Ovary (tissue), 9 donors: Measurements from ENCODE around the gene HIRA. TPM values are rescaled to one million over a fixed set of nuclear protein-coding genes. Genes with fewer than 3 reads are reported as not detected.

Source experiments
- DNase-seq, 5 donors: peaks; one replicate each; pipeline ENCODE4 v3.0.0-alpha.2; 2019 to 2020
- H3K27ac ChIP-seq, 2 donors: fragments of 200-600 bp; one replicate each; pipeline versions ENCODE4 v1.5.1 to v1.8.0; 2019 to 2022
- H3K27me3 ChIP-seq: fragments of 200-600 bp; one replicate; pipeline ENCODE4 v1.8.0; 2022
- H3K36me3 ChIP-seq: fragments of 200-600 bp; sonication (generic); one replicate; pipeline ENCODE4 v1.5.1; 2019
- H3K4me1 ChIP-seq: one replicate; pipeline ENCODE4 v1.8.1; 2013; ENCODE audit warnings: mild to moderate bottlenecking, moderate library complexity; ENCODE audit not compliant: insufficient read depth
- H3K4me3 ChIP-seq: fragments of 200-600 bp; sonication (generic); one replicate; pipeline ENCODE4 v1.5.1; 2017
- H3K9me3 ChIP-seq, 2 donors: fragments of 200-600 bp in 1 of 2; sonication (generic) in 1 of 2; one replicate each; pipeline versions ENCODE4 v1.5.1 to v1.8.1; 2013 to 2019; ENCODE audit warnings: mild to moderate bottlenecking in 1 of 2, moderate library complexity in 1 of 2
- EP300 ChIP-seq: sonication (generic); formaldehyde crosslinking; IDR thresholded peaks from one replicate; pipeline ENCODE4 v1.6.1; 2017; ENCODE audit warnings: antibody characterized with exemption
- POLR2A ChIP-seq: fragments of 450-650 bp; IDR thresholded peaks from one replicate; pipeline ENCODE4 v1.6.1; 2017; ENCODE audit warnings: antibody characterized with exemption, mild to moderate bottlenecking, moderate library complexity
- WGBS, 3 donors: extraction: QIAGEN DNeasy Blood & Tissue Kit in 1 of 3; methylation state at CpG; one replicate each; pipeline versions ENCODE4 v1.1.5 to v1.1.7; 2013 to 2017; 5-methylcytosine and 5-hydroxymethylcytosine counted together
- intact Hi-C, 4 donors: fragments of 100-400 bp; cut with DNase I; formaldehyde crosslinking; loops; one replicate each; pipeline versions ENCODE4 v1.11.0 to v1.15.1; 2022 to 2023
- polyA plus RNA-seq, 2 donors: library from polyadenylated mRNA; stranded (reverse); fragments of 200-250 nt in 1 of 2; fragments of 350-450 nt in 1 of 2; fragmentation: Illumina TruSeq in 1 of 2; extraction: RNeasy Lipid Tissue Mini Kit (QIAGEN cat#74804) in 1 of 2; gene quantifications; one replicate each; pipeline ENCODE4 v1.2.3, GENCODE V29; 2013 to 2014
- small RNA-seq: library from RNA; depleted of rRNA; stranded (forward); fragments of <200 nt; gene quantifications from one replicate; pipeline ENCODE3, GENCODE V24; 2016
- total RNA-seq, 7 donors: library from RNA; depleted of rRNA in 2 of 7; stranded (reverse); fragments of >200 nt in 2 of 7; fragmentation: NEBNext Ultra II Directional in 3 of 7; extraction: Animal tissue kit (Norgen Biotek cat#: 25700) in 3 of 7; gene quantifications; one replicate each; pipeline versions ENCODE4 v1.1.0 to v1.2.4, GENCODE V29; 2016 to 2023
- TF ChIP-seq, protein P1 (sequence below), 3 donors: fragments of 450-650 bp in 2 of 3; fragments of 200-600 bp in 1 of 3; IDR thresholded peaks; one replicate each; pipeline versions ENCODE4 v1.5.1 to v1.8.0; 2016 to 2022; ENCODE audit warnings: antibody characterized with exemption in 3 of 3, mild to moderate bottlenecking in 1 of 3
- donor health status: DM: no; HTN: no; CAD: no; lungs with moderate emphysema.
- donor health status: DM: no; HTN: no; CAD: no.
- donor health status: Bipolar disorder and iron deficiency.
- donor health status: DM: yes; HTN: yes; CAD: no.
- donor health status: DM: no; HTN: no; CAD: no.
- donor health status: DM: yes; HTN: yes; CAD: no.

HIRA gene
- total and polyA plus RNA-seq, 9 donors = 7.2 to 31.6 (median 19.8) TPM

DNA sequence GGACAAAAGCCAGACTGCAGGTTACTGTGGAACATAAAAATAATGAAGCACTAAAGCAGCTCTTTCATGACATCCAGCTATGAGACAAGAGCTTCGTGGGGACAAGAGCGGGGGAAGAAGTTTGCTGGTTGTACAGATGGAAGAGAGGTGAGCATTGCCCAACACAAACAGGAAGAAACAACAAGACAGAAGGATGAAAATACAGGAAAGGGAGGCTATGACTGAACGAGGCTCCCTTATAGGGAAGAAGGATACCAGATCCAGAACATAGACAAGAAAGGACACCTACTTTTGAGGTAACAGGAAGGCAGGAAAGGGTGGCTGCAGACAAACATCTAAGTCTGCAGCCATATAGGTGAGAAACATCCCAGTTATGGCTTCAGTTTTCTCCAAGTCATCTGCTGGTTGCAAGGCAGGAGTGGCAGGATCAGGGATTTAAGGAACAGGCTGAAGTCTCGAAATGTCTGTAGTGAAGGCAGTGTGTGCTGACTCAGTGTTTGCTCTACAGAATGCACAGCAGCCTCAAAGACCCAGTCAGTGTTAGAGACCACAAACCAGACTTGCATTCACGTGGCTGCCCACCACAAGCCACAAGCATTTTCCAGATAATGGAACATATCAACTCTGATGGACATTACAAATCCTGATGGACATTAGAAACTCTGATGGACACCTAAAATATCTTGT, 141.9 kb downstream of the HIRA start:
- H3K4me1 ChIP-seq = no peaks in the 10 kb centered on the region
- H3K27me3 ChIP-seq = no peaks in the 10 kb centered on the region
- DNase-seq = no peak
- TF ChIP-seq, protein P1, sequence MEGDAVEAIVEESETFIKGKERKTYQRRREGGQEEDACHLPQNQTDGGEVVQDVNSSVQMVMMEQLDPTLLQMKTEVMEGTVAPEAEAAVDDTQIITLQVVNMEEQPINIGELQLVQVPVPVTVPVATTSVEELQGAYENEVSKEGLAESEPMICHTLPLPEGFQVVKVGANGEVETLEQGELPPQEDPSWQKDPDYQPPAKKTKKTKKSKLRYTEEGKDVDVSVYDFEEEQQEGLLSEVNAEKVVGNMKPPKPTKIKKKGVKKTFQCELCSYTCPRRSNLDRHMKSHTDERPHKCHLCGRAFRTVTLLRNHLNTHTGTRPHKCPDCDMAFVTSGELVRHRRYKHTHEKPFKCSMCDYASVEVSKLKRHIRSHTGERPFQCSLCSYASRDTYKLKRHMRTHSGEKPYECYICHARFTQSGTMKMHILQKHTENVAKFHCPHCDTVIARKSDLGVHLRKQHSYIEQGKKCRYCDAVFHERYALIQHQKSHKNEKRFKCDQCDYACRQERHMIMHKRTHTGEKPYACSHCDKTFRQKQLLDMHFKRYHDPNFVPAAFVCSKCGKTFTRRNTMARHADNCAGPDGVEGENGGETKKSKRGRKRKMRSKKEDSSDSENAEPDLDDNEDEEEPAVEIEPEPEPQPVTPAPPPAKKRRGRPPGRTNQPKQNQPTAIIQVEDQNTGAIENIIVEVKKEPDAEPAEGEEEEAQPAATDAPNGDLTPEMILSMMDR (IDR thresholded peaks at IDR 0.05) = no peak
- no peak for TF ChIP-seq POLR2A
- no peak for TF ChIP-seq EP300
- no peaks in the 10 kb centered on the region for H3K9me3 ChIP-seq
- no peak overlapping the region for H3K4me3 ChIP-seq
- H3K36me3 ChIP-seq = no peaks in the 10 kb centered on the region
- WGBS, 3 donors = 79 to 86% (median 82%) methylated on average over 5 of the region's 5 CpGs
- intact Hi-C loops = loop anchor here in 2 of 4 donors (5.0 to 10.0 kb wide), 2 partner anchors 112 to 135 kb away; partner anchors contain the start of gene SLC25A1 (in 1 of the 2)
- no peak overlapping the region for H3K27ac ChIP-seq

GRCh38 chr22:19287889-19288288, 143.6 kb downstream of the HIRA start:
- Histone ChIP-seq H3K27ac (no peak overlapping the region), H3K4me1 (no peaks in the 10 kb centered on the region)
- intact Hi-C loops = no loop called here

GRCh38 chr22:19287076-19287707, 144.3 kb downstream of the HIRA start:
- H3K36me3 ChIP-seq = no peaks in the 10 kb centered on the region
- H3K27ac ChIP-seq = no peak overlapping the region
- H3K9me3 ChIP-seq = no peaks in the 10 kb centered on the region
- TF ChIP-seq EP300 = no peak
- TF ChIP-seq, protein P1 (IDR thresholded peaks at IDR 0.05) = no peak
- no peak for TF ChIP-seq POLR2A
- H3K4me3 ChIP-seq = no peak overlapping the region
- intact Hi-C loops = no loop called here
- no peaks in the 10 kb centered on the region for H3K4me1 ChIP-seq
- WGBS, 3 donors = 56 to 63% (median 61%) methylated on average over 5 of the region's 5 CpGs
- DNase-seq = no peak
- H3K27me3 ChIP-seq = no peaks in the 10 kb centered on the region

More at GRCh38 chr22:19287889-19288288, 143.6 kb downstream of the HIRA start:
- 58 to 77% (median 64%) methylated on average over 4 of the region's 4 CpGs for WGBS, 3 donors
- DNase-seq = no peak
- Histone ChIP-seq H3K9me3 (no peaks in the 10 kb centered on the region), H3K27me3 (no peaks in the 10 kb centered on the region), H3K36me3 (no peaks in the 10 kb centered on the region), H3K4me3 (no peak overlapping the region)
- no peak for TF ChIP-seq POLR2A
- no peak for TF ChIP-seq EP300
- TF ChIP-seq, protein P1 (IDR thresholded peaks at IDR 0.05) = no peak

- TF ChIP-seq, protein P1 (IDR thresholded peaks at IDR 0.05) = no peak
- TF ChIP-seq POLR2A = no peak
- no peak for TF ChIP-seq EP300
- Histone ChIP-seq H3K4me1 (no peaks in the 10 kb centered on the region), H3K36me3 (no peaks in the 10 kb centered on the region), H3K4me3 (no peak overlapping the region), H3K9me3 (no peaks in the 10 kb centered on the region), H3K27me3 (no peaks in the 10 kb centered on the region), H3K27ac (no peak overlapping the region)
- DNase-seq = no peak
- intact Hi-C loops = no loop called here
- 19 to 44% (median 38%) methylated on average over 1 of the region's 1 CpG for WGBS, 3 donors
Observed at GRCh38 chr22:19285831-19286230, 145.7 kb downstream of the HIRA start.

Small RNA genes lying within 50 kb of the gene (small RNA-seq; reads per million reads assigned to genes)
- gene RN7SL168P = not detected

Other genes with a start within 250 kb of the HIRA start
- 1 to 10 TPM; 2.8 to 8.9 (median 5.2) TPM for gene CLTCL1, start 140.0 kb downstream of the HIRA start, total RNA-seq
- 10 to 100 TPM in 1 of 2 donors, 1 to 10 TPM in 1; 3.9 to 10.7 TPM for gene CLTCL1, start 140.0 kb downstream of the HIRA start, polyA plus RNA-seq
- 10 to 100 TPM; 21.1 to 31.0 (median 28.5) TPM for gene MRPL40, start 812 bp upstream of the HIRA start, total RNA-seq
- gene MRPL40, start 812 bp upstream of the HIRA start, polyA plus RNA-seq = 10 to 100 TPM; 31.1 to 46.9 TPM
- gene C22orf39, start 16.0 kb upstream of the HIRA start, total RNA-seq = 10 to 100 TPM; 25.7 to 38.3 (median 33.5) TPM
- 10 to 100 TPM; 33.0 to 58.9 TPM for gene C22orf39, start 16.0 kb upstream of the HIRA start, polyA plus RNA-seq
- gene UFD1, start 47.5 kb upstream of the HIRA start, total RNA-seq = 10 to 100 TPM; 19.9 to 52.9 (median 32.6) TPM
- 10 to 100 TPM; 57.5 to 84.5 TPM for gene UFD1, start 47.5 kb upstream of the HIRA start, polyA plus RNA-seq
- 1 to 10 TPM in 2 of 7 donors, under 1 TPM in 2, not detected in 3; 0.87 to 2.2 (median 1.1) TPM for gene CDC45, start 48.2 kb upstream of the HIRA start, total RNA-seq
- gene CDC45, start 48.2 kb upstream of the HIRA start, polyA plus RNA-seq = 1 to 10 TPM in 1 of 2 donors, under 1 TPM in 1; 0.46 to 1.4 TPM
- gene CLDN5, start 92.7 kb upstream of the HIRA start, total RNA-seq = 10 to 100 TPM; 16.4 to 62.7 (median 35.6) TPM
- gene CLDN5, start 92.7 kb upstream of the HIRA start, polyA plus RNA-seq = 100 to 1,000 TPM in 1 of 2 donors, under 1 TPM in 1; 0.48 to 211 TPM